DOHH2 (cell line): Measurements from ENCODE around the gene SPTBN2.

ENCODE experiments used
- CTCF ChIP-seq: fragments of 200-600 bp; sonication (generic); IDR thresholded peaks from one replicate; pipeline ENCODE4 v1.5.1; 2014; ENCODE audit warnings: antibody characterized with exemption, mild to moderate bottlenecking, low read depth, low read length; ENCODE audit not compliant: poor library complexity, severe bottlenecking
- EZH2phosphoT487 ChIP-seq: fragments of 200-600 bp; sonication (generic); IDR thresholded peaks from 2 replicates; pipeline ENCODE4 v1.6.1; 2017; ENCODE audit warnings: borderline replicate concordance, mild to moderate bottlenecking, antibody characterized with exemption, low read length, moderate library complexity, mixed read lengths

DNA sequence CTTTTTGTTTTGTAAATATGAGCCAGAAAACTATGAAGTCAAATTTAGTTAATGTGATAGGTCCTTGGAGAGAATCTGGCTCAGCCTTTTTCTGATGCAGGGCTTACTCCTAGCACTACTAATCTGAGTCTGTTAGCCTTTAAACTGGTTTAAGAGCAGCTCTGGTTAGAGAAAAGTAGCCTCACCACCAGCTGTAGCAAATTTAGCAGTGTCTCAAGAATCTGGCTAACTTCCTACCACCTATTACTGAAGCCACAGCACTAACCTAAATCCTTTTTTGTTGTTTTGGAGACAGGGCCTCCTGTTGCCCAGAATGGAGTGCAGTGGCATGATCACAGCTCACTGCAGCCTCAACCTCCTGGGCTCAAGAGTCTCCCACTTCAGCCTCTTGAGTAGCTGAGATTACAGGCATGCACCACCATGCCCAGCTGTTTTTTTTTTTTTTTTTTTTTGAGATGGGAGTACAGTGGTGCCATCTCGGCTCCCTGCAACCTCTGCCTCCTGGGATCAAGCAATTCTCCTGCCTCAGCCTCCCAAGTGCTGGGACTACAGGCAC, 65.2 kb downstream of the SPTBN2 start:
- TF ChIP-seq CTCF (no peak), EZH2phosphoT487 (no peak)
